ENCODE measurements around the gene RPL36A.

Gene RPL36A

DNA sequence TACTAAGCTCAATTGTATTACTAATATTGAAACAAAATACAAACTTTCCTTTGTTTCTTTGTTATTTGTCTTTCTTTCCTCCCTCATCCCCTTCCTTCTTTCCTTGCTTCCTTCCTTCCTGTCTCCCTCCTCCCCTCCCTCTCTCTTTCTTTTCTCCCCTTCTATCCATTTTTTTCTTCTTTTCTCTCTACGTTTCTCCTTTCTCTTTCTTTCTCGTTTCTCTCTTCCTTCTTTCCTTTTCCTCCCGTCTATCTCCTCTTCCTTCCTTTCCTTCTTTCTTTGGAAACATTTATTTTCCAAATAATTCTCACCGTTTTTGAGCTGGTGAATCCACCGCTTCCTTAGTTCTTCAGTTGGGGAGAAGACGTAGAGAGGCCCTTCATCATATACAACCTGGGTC is 21.1 kb upstream of the RPL36A start:
- Histone ChIP-seq H3K36me3 (peaks cover 85% of the 10 kb centered on the region), H3K4me3 (ENCODE audit: low read depth in 1 of 2, low read length in 1 of 2) (no peak overlapping the region), H3K27ac (no peak overlapping the region), H3K27me3 (no peaks in the 10 kb centered on the region), H3K4me1 (ENCODE audit: control insufficient read depth in 1 of 2, insufficient read depth in 1 of 2, low read depth in 1 of 2, low read length in 1 of 2) (no peaks in the 10 kb centered on the region), H3K9me3 (no peaks in the 10 kb centered on the region)
- no peak for TF ChIP-seq CTCF (IDR thresholded peaks at IDR 0.05)

- Histone ChIP-seq H3K4me1 (ENCODE audit: control insufficient read depth in 1 of 2, insufficient read depth in 1 of 2, low read depth in 1 of 2, low read length in 1 of 2) (no peaks in the 10 kb centered on the region), H3K9me3 (no peaks in the 10 kb centered on the region), H3K4me3 (ENCODE audit: low read depth in 1 of 2, low read length in 1 of 2) (no peak overlapping the region), H3K36me3 (peaks cover 80% of the 10 kb centered on the region), H3K27ac (no peak overlapping the region), H3K27me3 (no peaks in the 10 kb centered on the region)
- TF ChIP-seq CTCF (IDR thresholded peaks at IDR 0.05), result no peak
Observed at GRCh38 chrX:101370888-101371504, 19.8 kb upstream of the RPL36A start.

- no peak for TF ChIP-seq CTCF (IDR thresholded peaks at IDR 0.05)
- Histone ChIP-seq H3K4me3 (ENCODE audit: low read depth in 1 of 2, low read length in 1 of 2) (no peak overlapping the region), H3K9me3 (no peaks in the 10 kb centered on the region), H3K36me3 (peaks cover 25% of the 10 kb centered on the region), H3K4me1 (ENCODE audit: control insufficient read depth in 1 of 2, insufficient read depth in 1 of 2, low read depth in 1 of 2, low read length in 1 of 2) (no peaks in the 10 kb centered on the region), H3K27ac (peak overlapping the region; percentile 67), H3K27me3 (no peaks in the 10 kb centered on the region)
Observed at GRCh38 chrX:101377547-101377946, 13.3 kb upstream of the RPL36A start.

- Histone ChIP-seq H3K4me3 (ENCODE audit: low read depth in 1 of 2, low read length in 1 of 2) (no peak overlapping the region), H3K27ac (peak overlapping the region; percentile 49), H3K9me3 (no peaks in the 10 kb centered on the region), H3K36me3 (no peaks in the 10 kb centered on the region), H3K27me3 (no peaks in the 10 kb centered on the region), H3K4me1 (ENCODE audit: control insufficient read depth in 1 of 2, insufficient read depth in 1 of 2, low read depth in 1 of 2, low read length in 1 of 2) (peaks cover 27 to 34% of the 10 kb centered on the region in 2 experiments)
- TF ChIP-seq CTCF (IDR thresholded peaks at IDR 0.05), result no peak
Observed at GRCh38 chrX:101383679-101384205, 7.1 kb upstream of the RPL36A start.

GRCh38 chrX:101385026-101385684 is 5.7 kb upstream of the RPL36A start:
- H3K27me3 ChIP-seq, result no peaks in the 10 kb centered on the region
- TF ChIP-seq CTCF (IDR thresholded peaks at IDR 0.05), result no peak

More at GRCh38 chrX:101385026-101385684, 5.7 kb upstream of the RPL36A start:
- H3K36me3 ChIP-seq, result no peaks in the 10 kb centered on the region
- H3K9me3 ChIP-seq, result no peaks in the 10 kb centered on the region
- H3K27ac ChIP-seq, result peak overlapping the region; percentile 85
- peaks cover 27 to 34% of the 10 kb centered on the region in 2 experiments for H3K4me1 ChIP-seq (ENCODE audit: control insufficient read depth in 1 of 2, insufficient read depth in 1 of 2, low read depth in 1 of 2, low read length in 1 of 2)
- H3K4me3 ChIP-seq (ENCODE audit: low read depth in 1 of 2, low read length in 1 of 2), result peak overlapping the region; percentile 61 to 75

Data from neutrophil (primary cell).